Adrenal gland (tissue), 12 donors: ENCODE results near the gene ZNF334. TPM values are rescaled to one million over a fixed set of nuclear protein-coding genes. Genes with fewer than 3 reads are reported as not detected.

Experiments
- DNase-seq, 7 donors: peaks; one replicate each; pipeline ENCODE4 v3.0.0-alpha.2; 2019 to 2020
- H3K27ac ChIP-seq, 5 donors: fragments of 200-600 bp; sonication (generic) in 4 of 5; 1 replicate in 3 of 5; 2 replicates in 2 of 5; pipeline versions ENCODE4 v1.5.1 to v1.8.0; 2016 to 2020; ENCODE audit warnings: mild to moderate bottlenecking in 1 of 5
- H3K27me3 ChIP-seq: fragments of 200-600 bp; 2 replicates; pipeline ENCODE4 v1.8.0; 2021
- H3K36me3 ChIP-seq, 2 donors: fragments of 200-600 bp; replicated peaks in 1 of 2; 1 replicate in 1 of 2; 2 replicates in 1 of 2; pipeline versions ENCODE4 v1.5.1 to v1.8.0; 2018 to 2022
- H3K4me1 ChIP-seq, 2 donors: fragments of 200-600 bp; replicated peaks in 1 of 2; 1 replicate in 1 of 2; 2 replicates in 1 of 2; pipeline versions ENCODE4 v1.5.1 to v1.8.0; 2018 to 2021
- H3K4me3 ChIP-seq, 4 donors: fragments of 200-600 bp; sonication (generic) in 3 of 4; one replicate each; pipeline ENCODE4 v1.5.1; 2016 to 2018
- H3K9me3 ChIP-seq, 3 donors: fragments of 200-600 bp; sonication (generic) in 1 of 3; replicated peaks in 1 of 3; 1 replicate in 2 of 3; 2 replicates in 1 of 3; pipeline versions ENCODE4 v1.5.1 to v1.8.0; 2016 to 2021
- POLR2A ChIP-seq, 2 donors: fragments of 450-650 bp; IDR thresholded peaks; one replicate each; pipeline ENCODE4 v1.6.1; 2017; ENCODE audit warnings: antibody characterized with exemption in 2 of 2, mild to moderate bottlenecking in 2 of 2, moderate library complexity in 1 of 2
- WGBS, 4 donors: extraction: QIAGEN DNeasy Blood & Tissue Kit in 2 of 4; methylation state at CpG; one replicate each; pipeline versions ENCODE4 v1.1.5 to v1.1.7; 2013 to 2017; 5-methylcytosine and 5-hydroxymethylcytosine counted together
- intact Hi-C, 2 donors: fragments of 100-400 bp; cut with DNase I; formaldehyde crosslinking; loops; one replicate each; pipeline versions ENCODE4 v1.14.1 to v1.15.0; 2022 to 2023
- polyA plus RNA-seq, 3 donors: library from polyadenylated mRNA; stranded (reverse); fragments of 200-250 nt in 2 of 3; fragments of 350-450 nt in 1 of 3; fragmentation: Illumina TruSeq in 1 of 3; extraction: RNeasy Lipid Tissue Mini Kit (QIAGEN cat#74804) in 1 of 3; gene quantifications; one replicate each; pipeline ENCODE4 v1.2.3, GENCODE V29; 2013 to 2014
- total RNA-seq, 9 donors: library from RNA; depleted of rRNA in 4 of 9; stranded (reverse); fragments of >200 nt in 4 of 9; fragments of 120-200 nt in 1 of 9; fragmentation: NEBNext Ultra II Directional in 1 of 9; extraction: Animal tissue kit (Norgen Biotek cat#: 25700) in 1 of 9; gene quantifications; one replicate each; pipeline versions ENCODE4 v1.1.0 to v1.2.4, GENCODE V29; 2013 to 2023
- TF ChIP-seq, protein P1 (sequence below), 6 experiments: fragments of 450-650 bp in 4 of 6; fragments of 200-600 bp in 2 of 6; sonication (generic) in 1 of 6; IDR thresholded peaks; 1 replicate in 5 of 6; 2 replicates in 1 of 6; pipeline versions ENCODE4 v1.5.1 to v1.8.0; 2016 to 2021; ENCODE audit warnings: antibody characterized with exemption in 6 of 6, mild to moderate bottlenecking in 2 of 6, moderate library complexity in 1 of 6
- donor health status: healthy with polysubstance abuse.
- donor health status: Bipolar disorder and iron deficiency.
- donor health status: DM: yes; HTN: yes; CAD: no.
- donor health status: DM: no; HTN: no; CAD: no.
- donor health status: DM: no; HTN: no; CAD: no.
- donor health status: DM: yes; HTN: yes; CAD: no.

ZNF334 gene
- total and polyA plus RNA-seq, 12 donors, result 1.0 to 22.2 (median 7.2) TPM

DNA sequence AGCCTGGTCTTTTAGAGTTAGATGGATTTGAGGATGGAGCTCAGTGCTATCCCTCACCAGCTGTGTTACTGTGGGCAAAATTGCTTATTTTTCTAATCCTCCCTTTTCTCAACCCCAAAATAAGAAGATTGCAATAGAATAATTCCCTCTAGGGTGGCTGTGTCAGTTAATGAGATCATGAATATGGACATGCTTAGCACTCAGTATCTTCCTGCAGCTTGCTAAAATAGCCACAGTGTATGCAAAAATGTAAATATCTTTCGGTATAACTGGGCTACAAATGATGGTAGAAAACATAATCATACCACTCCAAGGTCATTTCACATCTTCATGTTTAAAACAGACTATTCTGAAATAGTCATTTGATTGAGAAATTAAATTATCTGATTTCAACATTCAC, 35.7 kb downstream of the ZNF334 start:
- 68 to 90% (median 82%) methylated on average over 1 of the region's 1 CpG for WGBS, 4 donors
- no peaks in the 10 kb centered on the region for H3K4me1 ChIP-seq

GRCh38 chr20:46477225-46477624, 36.1 kb downstream of the ZNF334 start:
- WGBS, 4 donors, result 81 to 92% (median 86%) methylated on average over 2 of the region's 2 CpGs
- no peak for DNase-seq
- intact Hi-C loops, result no loop called here
- no peak for TF ChIP-seq POLR2A (IDR thresholded peaks at IDR 0.05)
- TF ChIP-seq, protein P1, sequence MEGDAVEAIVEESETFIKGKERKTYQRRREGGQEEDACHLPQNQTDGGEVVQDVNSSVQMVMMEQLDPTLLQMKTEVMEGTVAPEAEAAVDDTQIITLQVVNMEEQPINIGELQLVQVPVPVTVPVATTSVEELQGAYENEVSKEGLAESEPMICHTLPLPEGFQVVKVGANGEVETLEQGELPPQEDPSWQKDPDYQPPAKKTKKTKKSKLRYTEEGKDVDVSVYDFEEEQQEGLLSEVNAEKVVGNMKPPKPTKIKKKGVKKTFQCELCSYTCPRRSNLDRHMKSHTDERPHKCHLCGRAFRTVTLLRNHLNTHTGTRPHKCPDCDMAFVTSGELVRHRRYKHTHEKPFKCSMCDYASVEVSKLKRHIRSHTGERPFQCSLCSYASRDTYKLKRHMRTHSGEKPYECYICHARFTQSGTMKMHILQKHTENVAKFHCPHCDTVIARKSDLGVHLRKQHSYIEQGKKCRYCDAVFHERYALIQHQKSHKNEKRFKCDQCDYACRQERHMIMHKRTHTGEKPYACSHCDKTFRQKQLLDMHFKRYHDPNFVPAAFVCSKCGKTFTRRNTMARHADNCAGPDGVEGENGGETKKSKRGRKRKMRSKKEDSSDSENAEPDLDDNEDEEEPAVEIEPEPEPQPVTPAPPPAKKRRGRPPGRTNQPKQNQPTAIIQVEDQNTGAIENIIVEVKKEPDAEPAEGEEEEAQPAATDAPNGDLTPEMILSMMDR (IDR thresholded peaks at IDR 0.05), result no peak
- Histone ChIP-seq H3K27ac (no peak overlapping the region), H3K9me3 (no peaks in the 10 kb centered on the region), H3K36me3 (no peaks in the 10 kb centered on the region), H3K4me3 (no peak overlapping the region), H3K27me3 (no peaks in the 10 kb centered on the region), H3K4me1 (no peaks in the 10 kb centered on the region)

More for the DNA sequence above, 35.7 kb downstream of the ZNF334 start:
- H3K36me3 ChIP-seq, result no peaks in the 10 kb centered on the region
- H3K27ac ChIP-seq, result no peak overlapping the region
- no peak for DNase-seq
- H3K4me3 ChIP-seq, result no peak overlapping the region
- intact Hi-C loops, result no loop called here
- TF ChIP-seq, protein P1 (IDR thresholded peaks at IDR 0.05), result no peak
- TF ChIP-seq POLR2A (IDR thresholded peaks at IDR 0.05), result no peak
- no peaks in the 10 kb centered on the region for H3K9me3 ChIP-seq
- no peaks in the 10 kb centered on the region for H3K27me3 ChIP-seq

DNA sequence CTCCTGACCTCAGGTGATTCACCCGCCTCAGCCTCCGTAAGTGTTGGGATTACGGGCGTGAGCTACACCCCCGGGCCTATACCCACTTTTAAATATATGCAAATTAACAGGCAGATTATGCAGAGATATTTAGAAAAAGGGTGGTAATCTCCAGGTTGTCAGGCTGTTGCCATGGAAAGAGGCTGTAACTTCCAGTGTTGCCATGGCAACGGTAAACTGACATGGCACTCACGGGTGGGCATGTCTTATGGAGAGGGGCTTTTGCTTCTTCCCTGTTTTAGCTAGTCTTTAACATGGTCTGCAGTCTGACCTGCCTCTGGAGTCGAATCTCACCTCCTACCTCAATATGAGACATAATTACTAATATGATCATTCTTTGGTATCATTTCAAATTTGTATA, 44.9 kb downstream of the ZNF334 start:
- 86 to 92% (median 88%) methylated on average over 8 of the region's 8 CpGs for WGBS, 4 donors
- H3K4me3 ChIP-seq, result no peak overlapping the region
- intact Hi-C loops, result no loop called here

DNA sequence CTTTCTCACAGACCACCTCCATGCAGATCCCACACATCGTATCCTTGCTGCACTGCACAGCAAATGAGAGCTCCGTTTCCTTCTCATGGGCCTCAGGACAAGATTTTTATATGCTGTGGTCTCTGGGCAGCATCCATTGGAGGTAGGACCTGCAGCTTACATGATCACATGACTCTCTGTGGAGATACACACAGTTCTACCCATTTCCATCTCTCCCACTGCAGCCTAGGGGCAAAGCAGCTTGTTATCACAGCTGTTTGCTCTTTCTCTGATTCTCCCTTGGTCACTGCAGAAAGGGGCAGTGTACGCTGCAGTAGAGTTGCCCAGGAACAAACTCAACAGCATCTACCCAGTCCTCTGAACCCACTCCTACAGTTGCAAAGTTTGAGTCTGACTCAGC, 48.9 kb downstream of the ZNF334 start:
- Histone ChIP-seq H3K27me3 (no peaks in the 10 kb centered on the region), H3K9me3 (no peaks in the 10 kb centered on the region), H3K36me3 (no peaks in the 10 kb centered on the region), H3K4me3 (no peak overlapping the region), H3K27ac (no peak overlapping the region), H3K4me1 (no peaks in the 10 kb centered on the region)
- 79 to 85% (median 81%) methylated on average over 3 of the region's 3 CpGs for WGBS, 4 donors
- TF ChIP-seq, protein P1 (IDR thresholded peaks at IDR 0.05), result no peak
- TF ChIP-seq POLR2A (IDR thresholded peaks at IDR 0.05), result no peak
- DNase-seq, result no peak
- intact Hi-C loops, result no loop called here

More for the DNA sequence above, 44.9 kb downstream of the ZNF334 start:
- no peaks in the 10 kb centered on the region for H3K36me3 ChIP-seq
- H3K27ac ChIP-seq, result no peak overlapping the region
- H3K4me1 ChIP-seq, result no peaks in the 10 kb centered on the region
- no peak for TF ChIP-seq POLR2A (IDR thresholded peaks at IDR 0.05)
- TF ChIP-seq, protein P1 (IDR thresholded peaks at IDR 0.05), result no peak
- DNase-seq, result no peak
- H3K27me3 ChIP-seq, result no peaks in the 10 kb centered on the region
- no peaks in the 10 kb centered on the region for H3K9me3 ChIP-seq
